ENCODE results near the gene MYCBP. TPM values are rescaled to one million over a fixed set of nuclear protein-coding genes. Genes with fewer than 3 reads are reported as not detected.

The MYCBP gene
- total RNA-seq, 1 donor from 2014 or later, result 6.0 TPM

DNA sequence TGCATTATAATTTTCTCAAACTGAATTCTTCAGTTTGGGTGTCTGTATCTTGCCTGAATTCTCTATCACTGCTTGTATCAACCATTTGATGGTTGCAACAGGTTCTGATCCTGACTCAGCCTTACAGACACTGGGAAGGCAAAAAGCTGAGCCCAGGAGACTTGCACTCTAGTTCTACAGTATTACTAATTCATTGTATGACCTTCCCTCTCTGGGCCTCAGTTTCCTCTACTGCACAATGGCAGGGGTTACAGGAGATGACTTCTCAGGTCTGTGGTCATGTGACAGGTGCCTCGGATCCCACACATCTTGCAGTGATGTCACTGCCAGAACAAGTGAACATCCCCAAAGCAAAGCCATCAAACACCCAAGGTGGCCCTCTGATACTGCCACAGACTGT is 52.3 kb downstream of the MYCBP start:
- DNase-seq (ENCODE audit: low read depth in 2 of 2), result no peak

DNA sequence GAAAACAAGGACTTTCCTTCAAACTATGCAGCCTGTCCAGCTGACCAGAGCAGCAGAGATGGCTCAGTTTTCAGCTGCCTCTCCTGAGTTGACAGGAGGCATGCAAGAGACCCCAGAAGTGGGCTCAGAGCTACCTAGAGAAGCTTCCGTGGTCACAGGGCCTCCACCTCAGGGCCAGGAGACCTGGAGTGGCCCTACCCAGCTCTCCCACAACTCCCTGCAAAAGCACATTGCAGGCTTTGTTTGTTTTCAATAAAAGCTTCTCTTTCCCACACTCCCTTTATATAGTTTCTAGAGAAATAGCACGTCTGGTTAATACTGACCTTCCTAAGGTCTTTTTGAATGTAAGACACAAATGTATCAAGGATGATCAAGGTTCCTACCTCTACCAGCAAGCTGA is 53.6 kb downstream of the MYCBP start:
- no peak for DNase-seq (ENCODE audit: low read depth in 2 of 2)

DNA sequence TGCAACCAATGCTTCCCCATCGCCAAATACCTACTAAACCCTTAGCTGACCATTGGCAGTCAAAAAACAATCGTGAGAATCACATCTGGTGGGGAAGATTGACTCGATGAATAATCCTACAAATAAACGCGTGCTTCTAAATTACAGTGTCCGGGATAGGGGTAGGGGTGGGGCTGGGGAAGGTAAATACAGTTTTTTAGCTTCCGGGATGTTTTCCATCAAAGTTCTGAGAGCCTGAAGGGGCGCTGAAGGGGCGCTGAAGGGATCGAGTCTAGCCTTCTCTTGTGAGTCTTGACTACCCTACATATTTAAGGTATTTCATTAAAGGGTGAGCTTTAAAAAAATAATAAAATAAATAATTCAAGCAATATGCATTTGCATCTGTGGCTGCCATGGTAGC is 54.1 kb downstream of the MYCBP start:
- DNase-seq (ENCODE audit: low read depth in 2 of 2), result no peak

DNA sequence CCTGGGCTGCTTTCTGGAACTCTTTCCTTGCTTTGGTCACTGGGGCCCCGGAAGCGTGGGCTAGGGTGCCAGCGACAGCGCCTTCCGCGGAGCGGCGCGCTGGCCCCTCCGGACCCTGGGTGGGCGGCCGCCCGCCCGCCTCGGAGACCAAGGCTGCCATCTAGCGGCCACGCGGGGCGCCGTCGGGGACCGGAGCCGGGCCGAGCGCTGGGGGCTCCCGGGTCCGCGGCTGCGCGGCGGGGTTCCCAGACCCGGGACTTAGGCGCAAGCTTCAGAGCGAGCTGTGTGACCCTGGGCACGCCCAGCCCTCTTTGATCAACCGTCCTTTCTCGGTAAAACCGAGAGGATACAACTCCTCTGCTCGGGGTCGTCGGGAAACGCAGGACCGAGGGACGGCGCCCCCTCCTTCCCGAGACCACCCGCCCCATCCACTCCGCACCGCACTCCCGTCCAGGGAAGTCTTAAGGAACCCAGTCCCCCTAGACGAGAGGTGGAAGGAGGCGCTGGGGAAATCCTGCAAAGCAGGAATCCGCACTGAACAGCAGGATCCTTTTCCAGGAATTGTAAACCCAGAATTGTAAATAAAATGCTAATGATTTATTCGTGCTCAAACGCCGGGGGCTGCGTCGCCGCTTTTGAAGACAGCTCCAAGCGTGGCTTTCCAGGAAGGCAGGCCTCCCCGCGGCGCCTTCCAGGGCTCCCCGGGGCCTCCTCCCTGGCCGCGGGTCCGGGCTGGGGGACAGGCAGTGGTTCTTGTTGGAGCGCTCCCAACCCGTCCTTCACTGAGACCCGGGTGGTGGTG is 54.8 kb downstream of the MYCBP start:
- DNase-seq (ENCODE audit: low read depth in 2 of 2), result peak in 1 of 2 donors; percentile 25

DNA sequence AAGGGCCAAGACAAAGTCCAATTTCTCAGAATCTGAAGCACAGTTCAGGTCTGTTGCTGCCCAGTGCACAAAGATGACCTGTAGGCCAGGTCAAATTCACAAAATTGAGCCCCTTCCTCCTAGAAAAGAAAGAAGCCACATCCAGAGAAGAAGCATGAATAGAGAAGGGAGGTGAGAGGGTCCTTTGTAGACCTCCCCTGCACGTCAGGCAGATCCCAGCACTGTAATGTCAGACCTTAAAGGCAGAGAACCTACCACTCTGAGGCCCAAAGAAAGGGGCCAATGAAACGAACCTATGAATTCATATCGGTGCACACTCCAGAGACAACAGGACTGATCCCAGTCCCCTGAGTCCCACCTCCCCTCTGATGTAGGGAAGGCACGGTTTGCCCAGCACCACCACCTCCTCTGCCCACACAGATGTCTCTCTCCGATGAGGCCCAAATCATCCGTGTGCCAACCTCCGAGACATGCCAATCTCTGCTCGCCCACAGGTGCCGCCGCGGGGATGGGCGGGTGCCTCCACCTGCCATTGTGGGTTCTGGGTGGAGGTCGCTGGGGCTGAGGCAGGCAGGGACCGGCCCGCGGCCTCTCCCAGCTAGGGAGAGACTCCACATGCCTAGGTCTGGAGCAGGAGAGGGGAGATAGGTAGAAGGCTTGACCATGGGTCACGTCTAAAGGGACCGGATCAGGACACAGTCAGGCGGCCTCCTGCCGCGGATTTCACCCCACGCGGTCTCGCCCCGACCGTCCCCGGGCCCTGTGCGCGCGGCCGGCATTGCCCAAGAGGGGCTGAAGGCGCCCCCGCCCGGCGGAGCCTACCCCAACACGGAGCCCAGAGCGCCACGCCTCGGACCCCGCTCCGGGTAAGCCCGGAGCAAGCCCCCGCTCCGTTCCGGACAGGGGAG is 55.6 kb downstream of the MYCBP start:
- DNase-seq (ENCODE audit: low read depth in 2 of 2), result no peak

DNA sequence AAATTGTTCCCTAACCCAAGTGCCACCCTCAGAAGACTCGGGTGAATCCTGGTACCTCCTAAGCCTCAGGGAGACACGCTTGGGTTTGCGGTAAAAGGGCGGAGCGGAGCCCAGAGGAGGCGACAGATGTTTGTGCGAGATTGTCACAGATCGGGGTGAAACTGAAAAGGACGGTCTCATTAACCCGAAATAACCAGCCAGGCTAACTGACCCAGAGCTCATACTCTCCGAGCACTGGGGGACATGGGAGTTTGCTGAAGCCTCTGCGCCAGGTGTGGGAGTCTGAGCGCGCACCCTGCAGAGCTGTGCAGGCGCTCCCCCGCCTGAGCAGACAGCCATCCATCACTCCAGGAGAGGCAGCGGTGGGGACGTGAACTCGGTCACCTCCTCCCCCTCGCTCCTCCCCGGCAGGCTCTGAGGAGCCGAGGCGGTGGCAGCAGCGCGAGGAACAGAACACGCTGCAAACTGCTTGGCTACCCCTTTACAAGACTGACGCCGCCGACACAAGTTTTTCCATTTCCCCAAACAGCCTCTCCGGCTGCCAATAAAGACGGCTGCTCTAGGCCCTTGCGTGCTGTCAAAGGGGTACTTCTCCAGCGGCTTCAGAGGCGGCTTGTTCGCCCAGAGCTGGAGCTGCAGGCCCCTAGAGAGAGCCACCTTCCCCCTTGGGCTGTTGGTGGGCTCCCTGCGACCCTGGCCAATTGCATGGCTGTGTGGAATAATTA is 57.1 kb downstream of the MYCBP start:
- DNase-seq (ENCODE audit: low read depth in 2 of 2), result no peak

DNA sequence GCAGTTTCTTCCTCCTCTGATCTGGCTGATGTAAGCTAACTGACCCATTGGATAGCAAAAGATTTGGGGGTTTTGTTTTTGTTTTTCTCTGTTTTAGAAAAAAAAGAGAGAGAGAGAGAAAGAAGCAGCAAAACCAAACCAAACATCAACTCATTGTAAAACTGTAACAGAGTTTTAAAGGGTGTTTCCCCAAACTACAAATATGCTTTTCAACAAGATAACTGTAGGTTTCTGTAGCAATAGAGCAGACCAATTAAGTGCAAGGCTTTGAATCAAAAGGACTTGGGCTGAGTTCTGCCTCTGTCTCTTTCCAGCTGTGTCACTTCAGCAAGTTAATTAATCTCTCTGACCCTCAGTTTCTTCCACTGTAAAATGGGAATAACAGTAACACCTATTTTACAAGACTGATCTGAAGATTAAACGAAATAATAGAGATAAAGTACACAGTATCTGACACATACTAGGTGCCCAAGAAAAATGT is 58.1 kb downstream of the MYCBP start:
- no peak for DNase-seq (ENCODE audit: low read depth in 2 of 2)

DNA sequence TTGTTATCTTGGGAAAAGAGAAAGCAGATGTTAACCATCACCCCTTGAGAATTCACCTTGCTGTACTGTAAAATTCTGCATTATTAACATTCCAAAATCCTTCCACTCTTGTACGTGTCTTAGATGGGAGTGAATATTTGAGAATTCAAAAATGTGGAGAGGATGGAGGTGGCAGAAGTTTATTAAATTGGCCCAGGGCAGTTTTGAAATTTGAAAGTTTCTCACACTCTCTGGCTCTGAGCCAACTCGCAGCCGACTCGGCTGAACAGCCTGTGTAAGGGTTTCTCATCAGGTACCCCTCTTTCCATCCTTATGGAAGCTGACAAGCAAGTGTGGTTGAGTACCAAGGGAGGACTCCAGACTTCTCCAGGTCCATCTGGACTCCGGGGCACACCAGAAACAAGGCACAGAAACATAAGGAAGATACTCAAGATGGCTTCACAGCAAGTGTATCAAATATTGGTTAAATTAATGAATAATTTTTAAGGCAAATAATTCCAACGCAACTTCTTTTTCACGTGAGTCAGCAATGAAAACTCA is 58.6 kb downstream of the MYCBP start:
- no peak for DNase-seq (ENCODE audit: low read depth in 2 of 2)

DNA sequence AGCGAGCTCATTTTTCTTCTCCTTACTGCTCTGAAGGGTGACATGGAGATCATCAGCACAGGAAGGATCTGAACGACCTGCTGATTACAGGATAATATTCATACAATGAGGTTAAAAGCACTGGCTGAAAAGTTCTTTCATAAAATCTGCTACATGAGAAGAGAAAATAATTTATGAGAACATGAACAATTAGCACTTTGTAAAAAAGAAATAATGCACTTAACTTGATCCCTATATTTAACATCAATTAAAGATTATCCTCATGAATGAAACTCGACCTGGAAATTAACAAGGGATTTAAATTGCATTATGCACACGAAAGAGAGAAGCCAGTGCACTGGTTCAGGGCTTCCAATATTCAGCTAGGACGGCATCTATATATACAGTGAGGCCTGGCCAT is 60.2 kb downstream of the MYCBP start:
- DNase-seq (ENCODE audit: low read depth in 2 of 2), result no peak

Other genes with a start within 250 kb of the MYCBP start
- 13.3 and 16.1 TPM in 2 replicates for gene RRAGC, start 13.6 kb downstream of the MYCBP start, total RNA-seq
- not detected in 2 replicates for gene GJA9, start 8.2 kb upstream of the MYCBP start, total RNA-seq
- gene RHBDL2, start 68.5 kb upstream of the MYCBP start, total RNA-seq, result not detected in 2 replicates
- gene AKIRIN1, start 117.9 kb upstream of the MYCBP start, total RNA-seq, result 35.3 and 40.1 TPM in 2 replicates
- 419 and 482 TPM in 2 replicates for gene NDUFS5, start 153.0 kb upstream of the MYCBP start, total RNA-seq

Measured in lung microvascular endothelial cell (primary cell).